ENCODE measurements around the gene SLC1A1.
"Not testable (repeated sequence)": the region's sequence is repeated elsewhere in the genome, so short reads cannot be mapped to it uniquely, and the experiment has no call there.

SLC1A1 gene

DNA sequence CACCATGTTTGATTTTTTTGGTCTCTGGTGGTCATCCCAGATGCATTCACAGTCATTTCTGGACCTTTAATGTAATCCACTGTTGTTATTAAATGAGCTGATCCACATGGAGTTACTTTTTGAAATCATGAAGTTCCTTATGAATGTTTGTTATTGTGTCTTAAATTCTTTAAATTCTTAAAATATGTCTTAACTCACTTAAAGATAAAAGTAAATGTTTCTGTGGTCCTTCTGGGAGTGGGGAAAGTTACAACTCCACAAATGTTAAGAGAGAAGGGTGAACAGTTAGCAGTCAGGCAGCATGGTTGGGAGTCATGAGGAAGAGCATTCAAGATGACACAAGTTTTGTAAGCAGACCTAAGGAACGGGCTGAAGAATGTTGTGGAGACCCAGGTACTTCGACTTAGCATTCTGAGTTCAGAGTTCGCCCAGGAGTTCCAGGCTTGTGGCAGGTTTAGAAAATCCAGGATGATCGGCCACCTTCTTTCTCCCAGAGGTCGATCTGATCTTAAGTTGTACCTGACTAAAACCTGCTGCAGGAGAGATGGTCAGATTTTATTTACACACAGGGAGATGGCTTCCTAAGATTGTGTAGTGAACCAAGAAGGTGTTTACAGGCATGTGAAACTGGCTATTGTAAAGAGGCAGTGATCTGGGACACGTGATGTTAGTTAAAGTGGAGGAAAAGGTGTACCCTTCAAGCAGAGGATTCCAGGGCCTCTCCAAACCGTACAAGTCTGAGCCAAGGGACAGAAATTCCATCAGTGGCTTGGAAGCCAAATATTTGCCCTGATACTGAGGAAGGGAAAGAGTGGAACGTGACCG, 17.2 kb downstream of the SLC1A1 start:
- no peak for DNase-seq

DNA sequence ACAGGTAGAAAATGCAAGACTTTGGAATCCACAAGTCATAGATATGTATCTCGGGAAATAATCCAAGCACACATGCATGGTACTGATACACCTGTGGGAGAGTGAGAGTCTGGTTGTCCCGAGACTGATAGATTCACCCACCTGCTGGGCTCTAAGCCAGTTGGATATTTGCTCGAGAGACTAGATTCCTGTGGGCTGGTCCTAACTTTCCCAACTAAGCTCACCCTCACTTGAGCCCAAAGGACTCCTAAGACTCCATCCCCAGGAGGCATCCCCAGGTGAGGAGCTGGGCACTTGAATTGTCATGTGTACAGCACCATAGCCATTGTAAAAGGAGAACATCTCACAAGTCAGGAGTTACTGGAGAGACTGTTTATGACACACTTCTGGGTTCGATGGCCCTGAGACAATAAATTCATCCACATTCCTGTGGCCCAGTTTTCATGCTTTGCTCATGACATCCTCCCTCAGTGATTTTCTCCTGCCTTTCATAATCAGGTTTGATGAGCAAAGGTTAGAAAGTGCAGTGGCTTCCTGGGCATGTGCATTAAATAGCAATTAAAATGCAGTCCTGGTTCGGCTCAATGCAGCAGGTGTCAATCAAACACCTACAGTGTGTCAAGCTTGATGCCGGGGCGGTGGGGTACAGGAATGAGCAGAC, 18.1 kb downstream of the SLC1A1 start:
- DNase-seq = no peak

DNA sequence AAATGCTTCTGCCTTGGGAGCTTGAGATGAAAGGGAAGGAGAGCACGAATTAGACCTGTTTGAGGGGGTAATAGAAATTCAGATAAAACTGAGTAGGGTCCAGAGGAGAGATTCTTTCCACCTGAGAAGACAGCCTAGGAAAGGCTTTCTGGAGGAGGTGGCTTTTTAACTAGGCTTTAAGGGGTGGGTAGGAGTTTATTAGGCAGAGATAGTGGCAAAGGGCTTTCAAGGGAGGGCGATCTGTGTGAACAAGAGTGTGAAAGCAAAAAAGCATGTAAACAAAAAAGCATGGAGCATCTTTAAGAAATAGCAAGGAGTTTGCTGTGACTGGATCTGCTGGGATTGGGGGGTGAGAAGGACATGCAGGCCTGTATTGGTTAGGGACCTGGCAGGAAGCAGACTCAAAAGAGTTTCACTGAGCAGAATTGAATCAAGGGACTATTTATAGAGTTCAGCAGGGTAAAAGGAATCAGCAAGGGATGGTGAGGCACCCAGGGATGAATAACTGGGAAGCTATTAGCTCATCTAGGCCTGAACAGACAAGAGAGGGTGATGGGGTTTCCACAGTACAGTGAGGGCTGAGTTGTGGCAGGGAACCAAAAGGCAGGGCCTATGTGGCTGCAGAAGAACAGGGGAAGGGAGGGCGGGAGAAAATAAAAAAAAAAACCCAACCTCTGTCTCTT, 18.8 kb downstream of the SLC1A1 start:
- no peak for DNase-seq

DNA sequence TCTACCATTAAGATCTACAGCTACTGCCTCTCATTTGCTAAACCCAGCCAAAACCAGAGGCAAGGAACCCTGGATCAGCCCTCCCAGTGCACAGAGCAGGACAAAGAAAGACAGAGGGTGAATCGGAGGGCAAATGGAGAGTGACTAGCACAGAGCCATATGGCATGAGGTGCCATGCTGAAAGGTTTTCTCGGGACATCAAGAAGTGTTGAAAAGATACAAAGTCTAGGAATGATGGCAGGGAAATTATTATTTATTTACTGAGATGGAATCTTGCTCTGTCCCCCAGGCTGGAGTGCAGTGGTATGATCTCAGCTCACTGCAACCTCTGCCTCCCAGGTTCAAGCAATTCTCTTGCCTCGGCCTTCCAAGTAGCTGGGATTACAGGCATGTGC, 19.3 kb downstream of the SLC1A1 start:
- DNase-seq = no peak

DNA sequence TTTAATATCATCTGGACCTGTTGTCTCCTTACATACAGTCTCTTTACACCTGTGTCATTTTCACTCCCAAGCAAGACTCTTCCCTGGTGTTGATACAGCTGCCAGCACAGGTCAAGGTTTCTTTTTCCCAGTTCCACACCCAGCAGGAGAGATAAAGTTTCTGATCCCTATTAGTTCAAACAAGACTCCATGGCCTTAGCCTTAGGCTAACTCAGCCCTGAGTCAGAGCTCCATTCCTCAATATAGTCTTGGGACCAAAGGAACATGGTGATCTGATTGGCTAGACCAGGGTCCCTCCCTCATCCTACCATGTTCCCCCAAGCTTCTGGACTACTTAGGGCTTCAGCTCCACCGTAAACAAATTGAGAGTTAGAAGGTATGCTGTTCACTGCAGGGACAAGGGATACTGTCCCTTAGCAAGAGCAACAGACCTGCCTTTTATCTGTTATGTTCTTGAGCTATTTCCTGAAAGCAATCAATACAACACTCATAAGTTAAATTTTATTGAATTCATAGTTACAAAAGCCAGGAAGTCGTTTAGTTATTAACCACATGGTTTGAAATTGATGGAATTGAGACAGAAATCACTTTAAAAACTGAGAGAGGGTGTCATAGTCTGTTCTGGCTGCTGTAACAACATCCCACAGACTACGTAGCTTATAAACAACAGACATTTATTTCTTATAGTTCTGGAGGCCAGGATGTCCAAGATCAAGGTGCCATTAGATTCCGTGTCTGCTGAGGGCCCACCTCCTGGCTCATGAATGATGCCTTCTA, 20.5 kb downstream of the SLC1A1 start:
- no peak for DNase-seq

DNA sequence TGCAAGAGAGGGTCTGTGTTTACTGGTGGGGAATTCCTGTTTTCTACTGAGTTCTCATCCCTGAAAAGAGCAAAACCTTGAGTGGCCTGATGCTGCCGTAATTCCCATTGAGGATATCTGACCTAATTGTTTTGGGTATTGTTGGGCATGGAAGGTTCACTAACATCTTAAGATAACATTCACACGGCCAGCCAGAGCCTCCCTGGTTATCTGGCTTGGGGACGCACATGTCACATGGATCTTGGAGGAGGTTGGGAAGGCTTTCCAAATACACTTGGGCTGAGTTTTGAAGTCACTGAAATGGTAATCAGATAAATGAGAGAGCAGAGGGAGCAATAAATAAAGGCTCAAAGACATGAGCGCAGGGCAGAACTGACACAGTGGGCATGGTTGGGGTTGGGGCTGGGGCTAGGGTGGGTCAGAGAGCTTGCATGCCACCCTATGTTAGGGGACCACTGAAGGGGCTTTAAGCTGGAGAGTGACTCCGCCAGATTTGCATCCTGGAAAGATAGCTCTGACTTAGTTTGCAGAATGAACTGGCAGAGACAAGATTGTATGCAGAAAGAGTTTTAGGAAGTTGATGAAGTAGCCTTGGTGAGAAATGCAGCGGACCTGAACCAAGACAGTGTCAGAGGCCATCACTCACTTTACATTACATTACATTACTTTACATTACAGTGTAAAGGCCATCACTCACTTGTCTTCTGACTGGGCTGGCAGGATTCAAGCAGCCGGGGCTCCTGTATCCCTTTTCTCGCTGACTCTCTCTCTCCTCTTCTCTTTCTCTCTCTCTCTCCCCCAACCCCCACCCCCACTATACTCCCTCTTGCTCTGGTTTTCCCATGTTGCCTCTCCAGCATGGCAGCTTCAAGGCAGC, 24.2 kb downstream of the SLC1A1 start:
- DNase-seq = no peak

DNA sequence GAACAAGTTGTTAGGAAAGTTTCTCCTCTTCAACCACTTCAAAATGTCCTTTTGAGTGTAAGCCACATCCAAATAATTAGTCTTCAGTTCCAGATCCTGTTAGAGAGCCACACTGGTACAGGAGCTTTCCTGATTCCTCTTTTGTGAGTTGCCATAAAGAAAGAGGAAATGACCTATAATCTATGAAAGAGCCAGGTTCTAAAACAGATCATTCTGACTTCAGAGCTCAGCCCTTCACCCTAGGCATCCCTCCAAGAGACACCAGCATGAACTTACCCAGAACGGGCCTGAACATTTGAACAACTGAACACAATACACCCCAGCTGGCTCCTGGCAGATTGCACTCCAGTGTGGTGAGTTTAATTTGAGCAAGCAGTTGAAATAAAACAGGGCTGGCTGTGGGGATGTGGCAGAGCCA, 25.7 kb downstream of the SLC1A1 start:
- DNase-seq = no peak

DNA sequence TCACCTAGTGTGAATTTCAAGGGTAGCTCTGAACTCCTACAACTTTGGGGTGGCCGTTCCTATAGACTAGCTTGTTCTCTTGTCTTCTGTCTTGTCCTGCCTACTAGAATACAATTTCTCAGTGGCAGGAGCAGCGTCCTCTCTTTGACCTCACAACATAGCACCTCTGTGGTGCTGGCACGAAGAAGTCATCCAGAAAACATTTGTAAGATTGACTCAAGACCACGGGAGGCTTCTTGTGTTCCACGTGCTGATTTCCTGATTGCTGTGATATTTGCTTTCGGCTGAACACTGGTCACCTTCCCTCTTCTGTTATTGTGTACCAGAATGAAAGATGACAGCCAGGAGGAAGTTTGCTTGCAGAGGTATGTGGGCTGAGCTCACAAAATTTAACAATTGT, 27.0 kb downstream of the SLC1A1 start:
- no peak for DNase-seq

DNA sequence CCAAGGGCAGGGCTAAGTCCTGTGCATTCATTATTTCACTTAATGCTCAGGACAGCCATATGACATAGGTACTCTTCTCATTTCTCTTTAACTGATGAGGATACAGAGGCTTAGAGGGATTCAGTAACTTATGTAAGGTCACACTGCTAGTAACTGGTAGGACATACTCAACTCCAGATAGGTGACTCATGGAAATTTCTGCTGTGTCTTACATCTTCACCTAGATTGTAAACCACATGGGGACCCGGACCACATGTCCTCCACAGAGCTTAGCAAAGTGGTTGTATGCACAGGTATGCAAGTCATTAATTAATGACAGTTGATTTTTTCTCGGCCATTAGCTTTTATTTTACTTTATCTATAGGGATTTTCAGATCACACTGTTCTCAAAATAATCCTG, 29.3 kb downstream of the SLC1A1 start:
- no peak for DNase-seq

DNA sequence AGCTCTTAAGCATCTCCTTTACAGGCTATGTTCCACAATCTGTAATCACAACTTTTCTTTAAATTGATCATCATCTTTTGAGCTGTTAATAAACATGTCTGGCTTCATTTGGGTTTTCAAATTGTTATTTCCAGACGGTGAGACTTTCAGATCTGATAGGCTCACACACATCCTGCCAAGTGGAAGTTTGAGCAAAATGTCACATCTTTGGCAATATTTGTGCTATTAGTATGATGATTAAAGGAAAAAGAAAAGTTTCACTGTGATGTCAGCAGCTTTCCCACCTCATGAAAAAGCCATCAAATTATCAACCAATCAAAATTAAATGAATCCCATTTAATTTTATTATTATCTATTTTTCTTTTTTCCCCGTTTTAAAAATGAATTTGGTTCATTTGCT, 29.8 kb downstream of the SLC1A1 start:
- DNase-seq = no peak

DNA sequence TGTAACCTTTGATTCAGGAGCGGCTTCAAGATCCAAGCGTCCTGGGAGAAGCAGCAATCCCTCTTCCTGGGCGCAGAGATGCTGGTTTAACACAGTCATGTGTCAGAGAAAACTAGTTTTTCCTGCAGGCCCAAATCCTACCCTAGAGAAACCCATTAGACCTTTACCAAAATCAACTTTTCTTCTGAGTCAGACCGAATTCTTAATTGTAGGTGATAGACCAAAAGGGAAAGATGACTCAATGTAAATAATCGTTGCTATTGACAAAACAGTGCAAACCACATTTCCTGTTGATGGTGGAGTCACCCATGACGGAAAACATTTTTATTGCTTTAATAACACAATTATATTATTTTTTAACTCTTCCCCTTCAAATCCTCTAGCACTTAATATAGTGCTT, 40.1 kb downstream of the SLC1A1 start:
- DNase-seq = no peak

DNA sequence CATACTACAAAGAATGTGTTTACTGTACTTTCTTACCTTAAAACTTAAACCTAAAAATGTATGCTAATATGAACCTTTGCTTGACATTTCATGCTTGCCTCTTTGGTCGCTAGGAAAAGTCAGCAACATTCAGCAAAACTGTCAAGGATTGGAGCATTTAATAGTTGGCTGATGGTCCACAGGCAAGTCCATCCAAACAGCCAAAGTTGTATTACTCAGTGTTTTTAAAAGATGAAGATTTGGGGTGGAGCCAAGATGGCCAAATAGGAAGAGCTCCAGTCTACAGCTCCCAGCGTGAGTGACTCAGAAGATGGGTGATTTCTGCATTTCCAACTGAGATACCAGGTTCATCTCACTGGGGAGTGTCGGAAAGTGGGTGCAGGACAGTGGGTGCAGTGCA, 40.6 kb downstream of the SLC1A1 start:
- not testable (repeated sequence) for DNase-seq

DNA sequence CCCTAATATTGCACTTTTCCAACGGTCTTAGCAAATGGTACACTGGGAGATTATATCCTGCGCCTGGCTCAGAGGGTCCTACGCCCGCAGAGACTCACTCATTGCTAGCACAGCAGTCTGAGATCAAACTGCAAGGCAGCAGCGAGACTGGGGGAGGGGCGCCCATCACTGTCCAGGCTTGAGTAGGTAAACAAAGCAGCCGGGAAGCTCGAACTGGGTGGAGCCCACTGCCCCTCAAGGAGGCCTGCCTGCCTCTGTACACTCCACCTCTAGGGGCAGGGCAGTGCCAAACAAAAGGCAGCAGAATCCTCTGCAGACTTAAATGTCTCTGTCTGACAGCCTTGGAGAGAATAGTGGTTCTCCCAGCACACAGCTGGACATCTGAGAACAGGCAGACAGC, 41.1 kb downstream of the SLC1A1 start:
- not testable (repeated sequence) for DNase-seq

DNA sequence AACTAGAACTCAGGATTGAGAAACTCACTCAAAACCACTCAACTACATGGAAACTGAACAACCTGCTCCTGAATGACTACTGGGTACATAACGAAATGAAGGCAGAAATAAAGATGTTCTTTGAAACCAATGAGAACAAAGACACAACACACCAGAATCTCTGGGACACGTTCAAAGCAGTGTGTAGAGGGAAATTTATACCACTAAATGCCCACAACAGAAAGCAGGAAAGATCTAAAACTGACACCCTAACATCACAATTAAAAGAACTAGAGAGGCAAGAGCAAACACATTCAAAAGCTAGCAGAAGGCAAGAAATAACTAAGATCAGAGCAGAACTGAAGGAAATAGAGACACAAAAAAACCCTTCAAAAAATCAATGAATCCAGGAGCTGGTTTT, 43.6 kb downstream of the SLC1A1 start:
- not testable (repeated sequence) for DNase-seq

DNA sequence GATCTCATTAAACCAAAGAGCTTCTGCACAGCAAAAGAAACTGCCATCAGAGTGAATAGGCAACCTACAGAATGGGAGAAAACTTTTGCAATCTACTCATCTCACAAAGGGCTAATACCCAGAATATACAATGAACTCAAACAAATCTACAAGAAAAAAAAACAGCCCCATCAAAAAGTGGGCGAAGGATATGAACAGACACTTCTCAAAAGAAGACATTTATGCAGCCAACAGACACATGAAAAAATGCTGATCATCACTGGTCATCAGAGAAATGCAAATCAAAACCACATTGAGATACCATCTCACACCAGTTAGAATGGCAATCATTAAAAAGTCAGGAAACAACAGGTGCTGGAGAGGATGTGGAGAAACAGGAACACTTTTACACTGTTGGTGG, 45.9 kb downstream of the SLC1A1 start:
- not testable (repeated sequence) for DNase-seq

DNA sequence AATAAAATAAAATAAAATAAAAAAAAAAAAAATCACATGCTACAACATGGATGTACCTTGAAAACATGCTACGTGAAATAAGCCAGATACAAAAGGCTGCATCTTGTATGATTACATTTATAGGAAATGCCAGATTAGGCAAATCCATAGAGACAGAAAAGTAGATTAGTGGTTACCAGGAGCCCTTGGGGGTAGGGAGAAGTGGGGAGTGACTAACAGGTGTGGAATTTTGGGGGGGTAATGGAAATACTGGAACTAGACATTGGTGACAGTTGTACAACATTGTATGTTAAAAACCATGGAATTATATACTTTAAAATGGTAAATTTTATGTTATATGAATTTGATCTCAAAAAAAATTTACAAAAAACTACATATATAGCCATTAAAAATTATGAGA, 47.3 kb downstream of the SLC1A1 start:
- DNase-seq = no peak

DNA sequence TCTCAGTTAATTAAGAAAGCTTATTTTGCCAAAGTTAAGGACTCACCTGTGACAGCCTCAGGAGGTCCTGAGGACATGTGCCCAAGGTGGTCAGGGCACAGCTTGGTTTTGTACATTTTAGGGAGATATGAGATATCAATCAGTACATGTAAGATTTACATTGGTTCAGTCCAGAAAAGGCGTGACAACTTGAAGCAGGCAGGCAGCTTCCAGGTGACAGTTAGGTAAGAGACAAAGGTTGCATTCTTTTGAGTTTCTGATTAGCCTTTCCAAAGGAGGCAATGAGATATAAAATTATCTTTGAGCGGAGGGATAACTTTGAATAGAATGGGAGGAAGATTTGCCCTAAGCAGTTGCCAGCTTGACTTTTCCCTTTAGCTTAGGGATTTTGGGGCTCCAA, 47.8 kb downstream of the SLC1A1 start:
- no peak for DNase-seq

DNA sequence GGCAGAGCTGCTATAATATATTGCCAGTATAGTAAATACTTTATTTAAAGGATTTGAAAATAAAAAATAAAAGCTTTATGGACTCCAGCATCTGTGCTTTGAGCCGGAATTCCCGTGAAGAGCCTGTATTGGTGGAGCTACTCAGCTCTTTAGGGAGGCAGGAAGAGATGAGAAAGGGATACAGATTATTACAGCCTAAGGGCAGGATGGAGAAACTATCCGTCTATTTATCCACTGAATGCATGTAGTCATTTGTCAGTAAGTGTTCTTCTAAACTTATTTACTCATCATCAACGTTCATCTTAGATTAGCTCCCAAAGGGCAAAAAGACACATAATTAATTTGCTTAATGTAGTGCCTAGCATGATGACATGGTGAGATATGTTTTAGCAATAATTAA, 48.4 kb downstream of the SLC1A1 start:
- no peak for DNase-seq

DNA sequence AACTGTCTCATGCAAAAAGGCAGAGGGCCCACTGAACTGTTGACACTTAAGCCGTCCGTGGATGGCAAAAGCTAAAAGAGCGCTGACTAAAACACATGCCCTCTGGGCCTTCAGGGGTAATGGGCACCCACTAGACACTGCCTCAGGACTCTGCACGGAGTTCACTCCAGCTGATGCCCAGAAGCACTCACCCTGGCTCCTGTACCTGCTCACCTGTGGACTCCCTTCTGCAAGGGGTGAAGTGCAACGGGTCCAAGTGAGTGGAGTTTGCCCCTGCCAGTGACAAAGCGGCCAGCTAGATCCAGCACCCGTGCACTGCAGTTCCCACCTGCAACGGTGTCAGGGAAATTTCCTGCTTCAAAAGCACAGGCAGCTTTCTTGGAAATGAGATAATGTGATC, 50.2 kb downstream of the SLC1A1 start:
- no peak for DNase-seq

DNA sequence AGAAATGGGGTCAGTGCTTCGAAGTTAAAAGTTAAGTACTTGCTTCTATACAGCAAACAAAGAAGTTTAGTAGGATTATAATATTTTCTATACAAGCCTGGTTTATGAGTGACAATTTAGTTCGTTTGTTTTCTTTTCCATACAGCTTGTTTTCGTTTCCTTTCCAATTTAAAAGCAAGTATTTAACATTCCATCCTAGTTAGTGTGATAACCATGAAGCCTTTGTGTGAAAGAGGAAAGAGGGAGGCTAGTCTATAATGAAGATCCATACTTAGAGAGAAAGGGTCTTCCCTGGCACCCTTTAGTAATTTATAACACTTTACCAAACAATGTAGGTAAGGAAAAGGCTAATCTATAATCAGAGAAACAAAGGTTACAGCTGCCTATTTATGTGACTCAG, 51.0 kb downstream of the SLC1A1 start:
- DNase-seq = no peak

DNA sequence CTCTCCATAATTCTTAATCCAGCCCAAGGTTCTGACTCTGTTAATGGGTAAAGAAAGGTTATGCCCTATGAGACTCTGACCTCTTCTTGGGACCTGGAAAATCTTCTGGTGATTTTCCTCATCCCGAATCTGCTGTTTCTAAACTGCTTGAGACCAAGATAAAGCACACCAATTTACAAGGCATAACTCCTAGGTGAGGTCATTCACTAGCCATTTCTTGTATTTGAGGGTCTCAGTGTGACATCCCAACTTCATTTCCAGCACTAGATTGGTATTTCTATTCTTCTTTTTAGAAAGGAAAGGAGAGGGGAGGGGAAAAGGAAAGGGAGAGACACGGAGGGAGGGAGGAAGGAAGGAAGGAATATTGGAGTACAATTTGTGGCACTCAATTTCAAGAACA, 51.6 kb downstream of the SLC1A1 start:
- DNase-seq = no peak

DNA sequence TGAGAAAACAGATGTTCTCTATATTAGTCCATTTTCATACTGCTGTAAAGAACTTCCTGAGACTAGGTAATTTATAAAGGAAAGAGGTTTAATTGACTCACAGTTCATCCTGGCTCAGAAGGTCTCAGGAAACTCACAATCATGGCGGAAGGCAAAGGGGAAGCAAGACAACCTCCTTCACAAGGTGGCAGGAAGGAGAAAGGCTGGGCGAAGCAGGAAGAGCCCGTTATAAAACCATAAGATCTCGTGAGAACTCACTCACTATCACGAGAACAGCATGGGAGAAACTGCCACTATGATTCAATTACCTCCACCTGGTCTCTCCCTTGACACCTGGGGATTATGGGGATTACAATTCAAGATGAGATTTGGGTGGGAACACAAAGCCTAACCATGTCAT, 54.4 kb downstream of the SLC1A1 start:
- DNase-seq = not testable (repeated sequence)
